GM19452 (cell line): Measurements from ENCODE around the gene IL1RAP.
"Not testable (repeated sequence)": the region's sequence is repeated elsewhere in the genome, so short reads cannot be mapped to it uniquely, and the experiment has no call there.

Experiments
- ATAC-seq: cut with Tn5 transposase; IDR thresholded peaks from one replicate; pipeline ENCODE4 v1.9.1; 2021; ENCODE audit not compliant: unreplicated experiment

The IL1RAP gene

DNA sequence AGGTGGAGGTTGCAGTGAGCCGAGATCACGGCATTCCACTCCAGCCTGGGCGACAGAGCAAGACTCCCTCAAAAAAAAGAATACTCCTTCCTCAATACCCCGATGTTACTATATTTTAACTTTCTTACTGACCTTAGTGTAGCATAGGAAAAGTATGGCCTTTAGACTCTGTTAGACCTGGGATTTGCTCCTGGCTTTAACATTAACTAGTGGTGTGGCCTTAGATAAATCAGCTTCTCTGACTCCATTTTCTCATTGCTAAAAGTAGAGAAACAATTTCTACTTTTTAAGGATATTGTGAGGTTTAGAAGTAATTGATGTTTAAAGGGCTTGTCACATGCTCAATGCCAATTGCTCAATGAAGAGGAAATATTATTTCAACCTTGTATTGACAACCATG is 7.6 kb upstream of the IL1RAP start:
- no peak for ATAC-seq

- ATAC-seq, result no peak
These were observed 1.2 kb upstream of the IL1RAP start for GRCh38 chr3:190512666-190513065.

DNA sequence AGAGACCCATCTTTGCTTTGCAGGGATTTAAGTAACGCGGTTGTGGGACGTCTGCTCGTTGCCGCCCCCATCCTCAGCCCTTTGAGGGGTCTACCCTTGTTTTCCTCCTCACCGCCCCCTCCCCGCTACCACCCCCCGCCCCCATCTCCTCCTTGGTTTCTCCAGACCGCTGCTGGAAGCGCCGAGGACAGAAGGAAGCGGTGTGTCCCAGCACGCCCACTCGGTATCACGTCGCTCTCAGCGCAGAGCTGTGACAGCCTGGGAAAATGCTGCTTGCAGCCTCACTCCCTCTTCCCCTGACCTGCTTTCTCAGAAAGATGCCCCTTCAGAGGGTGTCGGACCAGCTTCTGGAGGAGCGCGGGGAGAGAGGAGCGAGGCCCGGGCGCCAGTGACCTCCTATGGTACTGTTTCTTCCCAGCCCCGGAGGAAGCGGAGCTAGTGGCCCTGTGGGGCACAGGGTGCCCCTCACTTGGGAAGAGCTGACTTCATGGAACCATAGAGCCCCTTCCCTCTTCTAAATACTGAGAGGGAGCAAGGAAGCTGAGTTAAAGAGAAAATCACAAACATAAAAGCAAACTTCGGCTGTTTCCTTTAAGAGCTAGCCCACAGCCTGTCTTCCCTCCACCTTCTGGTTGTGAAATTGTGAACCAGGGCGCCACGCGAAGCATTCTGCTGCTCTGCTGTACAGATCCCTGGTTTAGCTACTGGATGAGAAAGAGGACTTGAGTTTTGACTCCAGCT is 698 bp downstream of the IL1RAP start:
- ATAC-seq, result no peak

DNA sequence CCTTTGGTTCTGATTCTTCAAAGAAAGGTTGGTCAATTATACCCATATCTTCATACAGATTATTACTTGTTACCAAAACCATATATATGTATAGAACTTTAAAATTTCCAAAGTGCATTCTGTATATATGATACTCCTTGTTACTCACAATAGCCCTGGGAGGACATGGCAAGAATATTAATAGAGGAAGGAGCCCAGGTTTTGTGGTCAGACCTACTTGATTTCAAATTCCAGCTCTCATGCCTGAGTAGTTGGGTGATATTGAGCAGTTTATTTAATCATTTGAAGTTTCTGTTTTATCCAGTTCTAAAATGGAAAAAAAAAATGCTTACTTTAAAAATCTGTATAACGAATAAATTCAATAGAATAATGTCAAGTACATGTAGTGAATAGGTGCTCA is 2.5 kb downstream of the IL1RAP start:
- ATAC-seq, result no peak

- no peak for ATAC-seq
These were observed 3.8 kb downstream of the IL1RAP start for GRCh38 chr3:190517687-190518086.

- not testable (repeated sequence) for ATAC-seq
These were observed 4.6 kb downstream of the IL1RAP start for GRCh38 chr3:190518531-190518930.

DNA sequence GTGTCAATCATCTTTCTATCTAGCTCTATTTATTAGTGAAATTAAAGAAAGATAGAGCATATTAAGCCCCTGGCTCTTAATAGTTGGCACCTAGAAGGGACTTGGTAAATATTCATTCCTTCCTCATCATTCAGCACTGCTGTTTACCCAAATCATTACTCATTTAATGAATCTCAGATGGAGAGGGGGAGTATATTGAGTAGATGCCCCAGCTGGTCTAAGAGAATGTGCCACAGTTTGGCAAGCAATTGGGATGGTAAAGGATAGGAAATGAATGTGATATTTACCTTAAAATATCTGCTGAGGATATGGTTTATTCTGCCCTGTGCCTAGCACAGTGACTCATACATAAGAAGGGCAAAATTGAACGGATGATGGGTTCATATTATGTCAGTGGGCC is 6.0 kb downstream of the IL1RAP start:
- ATAC-seq, result no peak

- ATAC-seq, result no peak
These were observed 8.1 kb downstream of the IL1RAP start for GRCh38 chr3:190521998-190522397.

DNA sequence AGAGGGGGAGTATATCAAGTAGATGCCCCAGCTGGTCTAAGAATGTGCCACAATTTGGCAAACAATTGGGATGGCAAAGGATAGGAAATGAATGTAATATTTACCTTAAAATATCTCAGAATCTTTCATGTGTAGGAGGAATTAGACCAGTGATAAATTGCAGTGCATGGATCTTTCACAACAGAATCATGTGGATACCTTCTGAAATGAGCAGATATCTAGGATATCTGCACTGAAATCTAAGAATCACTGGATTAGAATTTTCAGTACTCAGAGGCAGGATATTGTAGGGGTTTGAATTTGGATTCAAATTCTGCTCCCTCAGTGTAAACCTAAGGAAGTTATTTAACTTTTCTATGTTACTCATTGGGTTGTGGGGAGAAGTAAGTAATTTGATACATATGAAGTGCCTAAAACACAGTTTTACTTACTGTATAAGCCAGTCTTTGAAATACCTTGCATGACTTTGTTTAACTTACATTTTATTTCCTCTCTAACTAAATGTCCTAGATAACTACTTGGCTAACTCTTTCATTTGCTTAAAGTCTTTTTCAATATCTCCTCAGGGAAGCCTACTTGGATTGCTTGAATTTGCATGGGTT is 8.8 kb downstream of the IL1RAP start:
- ATAC-seq, result no peak

GRCh38 chr3:190524942-190525341 is 11.1 kb downstream of the IL1RAP start:
- no peak for ATAC-seq

DNA sequence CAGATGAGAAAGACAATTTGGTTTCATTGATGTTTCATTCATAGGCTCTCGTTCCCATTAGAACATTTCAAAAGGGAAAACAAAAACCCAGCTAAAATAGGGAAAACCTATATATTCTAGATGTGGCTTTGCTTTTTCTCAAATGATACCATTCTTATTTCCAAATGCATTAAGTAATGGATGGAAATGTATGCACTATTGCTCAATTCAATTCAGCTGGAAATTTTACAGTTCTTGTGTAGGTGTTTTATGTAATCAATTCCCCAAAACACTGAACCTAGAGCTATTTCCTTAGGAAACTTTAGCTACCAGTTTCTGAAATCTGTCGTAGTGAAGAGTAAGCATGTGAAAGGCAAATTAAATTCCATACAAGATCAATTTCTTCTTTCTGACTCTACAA is 11.7 kb downstream of the IL1RAP start:
- no peak for ATAC-seq

DNA sequence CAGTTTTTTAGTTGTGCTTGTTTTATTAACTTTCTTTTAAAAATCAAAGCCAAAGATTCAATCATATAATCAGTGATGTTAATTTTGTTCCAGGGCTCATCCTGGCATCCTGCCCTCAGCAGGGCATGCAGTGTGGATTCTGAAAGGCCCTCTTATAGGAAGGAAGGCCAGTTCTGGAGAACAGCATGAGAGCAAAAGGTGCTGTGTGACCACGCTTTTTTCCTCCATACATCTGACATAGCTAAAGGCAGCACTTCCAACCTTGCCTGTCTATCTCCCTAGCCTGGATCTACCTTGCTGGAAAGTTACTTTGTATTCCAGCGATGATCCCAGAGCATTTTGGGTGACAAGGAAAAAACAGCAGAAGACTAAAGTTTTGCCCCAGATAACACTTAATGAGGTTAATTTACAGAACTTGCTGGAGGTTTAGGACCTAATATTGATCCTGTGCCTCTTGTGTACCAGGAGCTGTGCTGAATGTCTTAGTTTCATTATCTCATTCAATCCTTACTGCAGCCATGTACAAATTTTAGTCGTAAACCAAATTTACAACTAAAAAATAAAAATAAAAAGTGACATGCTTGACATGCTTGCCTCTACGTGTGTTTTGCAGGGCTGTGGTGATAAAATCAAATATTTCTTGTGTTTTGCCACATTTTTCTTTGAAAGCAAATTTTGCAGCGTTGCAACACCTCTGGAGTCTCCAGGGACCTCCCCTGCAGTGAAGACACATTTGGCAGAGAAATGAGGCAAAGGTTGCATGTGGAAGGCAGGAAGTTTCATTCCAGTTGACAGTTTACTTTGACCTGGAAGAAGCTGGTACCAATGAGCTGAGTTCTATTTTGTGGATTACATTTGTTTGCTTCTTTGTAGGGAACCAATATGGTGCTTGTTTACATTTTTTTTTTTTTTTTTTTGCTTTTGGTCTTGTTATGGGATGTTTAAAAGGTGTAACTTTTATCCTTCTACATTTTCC is 13.2 kb downstream of the IL1RAP start:
- no peak for ATAC-seq

DNA sequence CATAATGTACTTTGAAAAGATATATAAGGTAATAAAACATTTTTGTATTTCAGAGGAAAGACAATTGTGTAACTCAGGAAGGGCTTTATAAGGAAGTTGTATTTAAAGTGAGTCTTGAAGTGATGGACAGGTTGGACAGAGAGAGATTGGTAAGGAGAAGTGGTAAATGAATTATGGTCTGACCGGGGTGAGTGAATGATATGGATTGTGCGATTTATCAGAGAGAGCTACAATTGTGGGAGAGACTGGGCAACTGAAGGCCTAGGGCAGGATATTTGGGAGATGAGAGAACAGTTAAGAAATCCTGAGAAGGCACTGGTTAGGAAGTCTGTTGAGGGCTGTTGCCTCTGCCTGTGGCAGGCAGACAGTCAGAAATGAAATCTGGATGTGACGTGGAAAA is 14.8 kb downstream of the IL1RAP start:
- ATAC-seq, result no peak

DNA sequence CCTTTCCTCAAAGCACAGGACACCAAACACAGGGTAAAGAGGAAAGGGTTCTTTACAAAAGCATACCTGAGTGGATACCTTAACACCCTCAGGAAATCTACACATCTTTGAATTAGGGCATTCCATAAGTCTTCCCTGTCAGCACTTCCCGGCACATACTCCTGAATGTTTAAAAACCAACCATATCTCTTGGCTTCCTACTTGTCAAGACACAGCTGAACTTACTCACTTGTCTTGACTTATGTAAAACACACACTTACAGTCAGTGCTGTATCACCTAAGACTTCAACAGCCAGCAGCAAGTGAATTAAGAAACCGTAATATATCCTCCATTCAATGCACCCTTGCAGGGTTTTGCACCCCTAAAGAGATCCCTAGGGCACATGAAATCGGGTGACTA is 17.5 kb downstream of the IL1RAP start:
- no peak for ATAC-seq

- no peak for ATAC-seq
These were observed 18.9 kb downstream of the IL1RAP start for GRCh38 chr3:190532731-190533203.

GRCh38 chr3:190533511-190534281 is 19.8 kb downstream of the IL1RAP start:
- ATAC-seq, result no peak

- no peak for ATAC-seq
These were observed 20.5 kb downstream of the IL1RAP start for GRCh38 chr3:190534386-190534785.

DNA sequence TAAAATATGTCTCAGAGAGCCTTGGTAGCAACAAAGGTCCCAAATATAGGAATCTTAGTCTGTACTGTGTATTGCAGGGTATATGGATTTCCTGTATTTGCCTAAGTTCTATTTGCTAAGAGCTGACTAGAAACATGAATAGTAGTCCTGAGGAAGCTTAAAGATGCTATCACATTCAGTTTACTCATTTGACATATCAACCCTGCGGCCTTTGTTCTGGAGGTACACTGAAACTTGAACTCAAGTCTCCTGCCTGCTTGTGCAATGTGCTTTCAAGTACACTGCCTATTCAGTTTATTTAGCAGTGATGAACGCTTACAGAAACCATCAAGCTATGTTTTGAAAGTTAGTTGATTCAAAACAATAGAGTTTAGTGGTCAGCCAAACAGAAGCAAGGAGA is 21.1 kb downstream of the IL1RAP start:
- ATAC-seq, result no peak

DNA sequence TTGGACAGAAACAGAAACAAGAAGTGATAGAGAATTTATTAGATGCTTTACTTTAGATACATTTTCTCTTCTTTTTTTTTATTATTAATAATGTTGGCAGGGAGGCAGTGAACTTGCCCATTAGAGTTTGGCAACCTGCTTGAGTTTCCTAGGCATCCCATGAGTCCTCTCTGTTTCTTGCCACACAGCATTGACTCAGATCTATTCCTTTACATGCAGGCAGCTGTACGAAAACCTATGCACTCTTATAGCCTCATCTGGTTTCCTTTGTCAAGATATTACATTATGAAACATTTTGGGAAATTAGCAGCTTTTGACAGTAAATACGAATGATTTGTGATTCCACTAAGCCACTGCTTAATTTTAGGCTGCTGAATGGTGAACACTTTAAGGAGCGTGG is 23.3 kb downstream of the IL1RAP start:
- no peak for ATAC-seq

DNA sequence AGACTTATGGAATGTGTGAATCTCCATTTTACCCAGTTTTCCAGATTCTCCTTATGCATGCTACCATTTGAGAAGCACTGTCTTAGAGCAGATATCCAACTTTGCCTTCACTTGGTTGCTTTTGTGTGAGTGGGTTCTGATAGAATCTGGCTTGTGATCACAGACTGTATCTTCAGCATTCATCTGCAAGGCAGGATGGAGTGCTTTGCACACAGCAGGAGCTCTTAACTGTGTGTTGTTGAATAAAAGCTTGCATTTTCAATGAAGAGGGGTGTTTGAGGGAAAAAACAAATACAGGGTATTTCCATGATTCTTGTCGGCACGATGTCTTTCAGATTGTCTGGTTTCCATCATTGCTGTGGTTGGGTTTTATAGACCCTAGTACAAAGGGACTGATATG is 24.4 kb downstream of the IL1RAP start:
- ATAC-seq, result no peak

DNA sequence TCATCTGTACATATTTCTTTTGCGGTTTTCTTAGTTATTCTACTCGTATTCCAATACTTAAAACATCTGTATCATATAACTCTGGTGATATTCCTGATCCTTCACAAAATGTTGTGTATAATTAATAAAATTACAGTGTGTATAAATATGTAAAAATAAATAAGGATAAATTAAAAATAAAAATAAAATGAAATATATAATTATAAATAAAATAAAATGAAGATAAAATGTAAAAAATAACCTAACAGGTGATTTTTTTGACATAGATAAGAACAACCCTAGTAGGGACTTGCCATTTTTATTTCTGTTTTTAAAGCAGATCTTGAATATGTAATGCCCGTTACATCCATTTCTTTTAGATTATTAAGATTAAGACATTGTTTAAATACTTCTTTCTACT is 25.6 kb downstream of the IL1RAP start:
- ATAC-seq, result no peak
